HG03469 (cell line): Measurements from ENCODE around the gene TRMT44.

Experiments
- ATAC-seq: cut with Tn5 transposase; IDR thresholded peaks from one replicate; pipeline ENCODE4 v1.9.1; 2021; ENCODE audit warnings: mild to moderate bottlenecking, moderate library complexity, moderate number of reproducible peaks; ENCODE audit not compliant: unreplicated experiment

The TRMT44 gene, protein sequence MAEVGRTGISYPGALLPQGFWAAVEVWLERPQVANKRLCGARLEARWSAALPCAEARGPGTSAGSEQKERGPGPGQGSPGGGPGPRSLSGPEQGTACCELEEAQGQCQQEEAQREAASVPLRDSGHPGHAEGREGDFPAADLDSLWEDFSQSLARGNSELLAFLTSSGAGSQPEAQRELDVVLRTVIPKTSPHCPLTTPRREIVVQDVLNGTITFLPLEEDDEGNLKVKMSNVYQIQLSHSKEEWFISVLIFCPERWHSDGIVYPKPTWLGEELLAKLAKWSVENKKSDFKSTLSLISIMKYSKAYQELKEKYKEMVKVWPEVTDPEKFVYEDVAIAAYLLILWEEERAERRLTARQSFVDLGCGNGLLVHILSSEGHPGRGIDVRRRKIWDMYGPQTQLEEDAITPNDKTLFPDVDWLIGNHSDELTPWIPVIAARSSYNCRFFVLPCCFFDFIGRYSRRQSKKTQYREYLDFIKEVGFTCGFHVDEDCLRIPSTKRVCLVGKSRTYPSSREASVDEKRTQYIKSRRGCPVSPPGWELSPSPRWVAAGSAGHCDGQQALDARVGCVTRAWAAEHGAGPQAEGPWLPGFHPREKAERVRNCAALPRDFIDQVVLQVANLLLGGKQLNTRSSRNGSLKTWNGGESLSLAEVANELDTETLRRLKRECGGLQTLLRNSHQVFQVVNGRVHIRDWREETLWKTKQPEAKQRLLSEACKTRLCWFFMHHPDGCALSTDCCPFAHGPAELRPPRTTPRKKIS

DNA sequence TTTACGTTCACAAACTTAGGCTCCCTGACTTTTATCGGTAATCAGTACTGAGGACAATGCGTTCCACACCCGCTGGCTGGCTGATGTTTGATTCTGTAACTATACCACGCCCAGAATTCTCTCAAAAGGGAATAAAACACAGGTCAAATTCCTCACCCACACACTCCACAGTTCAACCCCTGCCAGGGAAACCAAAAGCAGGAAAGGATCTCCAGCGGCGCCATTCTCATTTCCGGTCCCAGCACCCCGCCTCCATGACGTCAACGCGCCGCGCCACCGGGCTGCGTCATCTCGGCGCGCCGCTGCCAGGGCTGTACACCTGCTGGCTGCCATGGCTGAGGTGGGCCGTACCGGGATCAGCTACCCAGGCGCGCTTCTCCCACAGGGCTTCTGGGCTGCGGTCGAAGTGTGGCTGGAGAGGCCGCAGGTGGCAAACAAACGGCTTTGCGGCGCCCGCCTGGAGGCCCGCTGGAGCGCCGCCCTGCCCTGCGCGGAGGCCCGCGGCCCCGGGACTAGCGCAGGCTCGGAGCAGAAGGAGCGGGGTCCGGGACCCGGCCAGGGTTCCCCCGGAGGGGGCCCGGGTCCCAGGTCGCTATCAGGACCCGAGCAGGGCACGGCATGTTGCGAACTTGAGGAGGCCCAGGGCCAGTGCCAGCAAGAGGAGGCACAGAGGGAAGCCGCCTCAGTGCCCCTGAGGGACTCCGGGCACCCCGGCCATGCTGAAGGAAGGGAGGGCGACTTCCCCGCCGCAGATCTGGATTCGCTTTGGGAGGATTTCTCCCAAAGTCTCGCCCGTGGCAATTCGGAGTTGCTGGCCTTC lies at the start of gene TRMT44, which contains the start of gene ACOX3:
TSS of gene TRMT44 (plus strand) at position 286 of the 820 bp plus-strand sequence. CDS start at position 332, 46 bp downstream.
TSS of gene ACOX3 (minus strand) at position 232 of the 820 bp plus-strand sequence. CDS start 24,202 bp downstream, outside the sequence.
- peak; percentile 66 for ATAC-seq

DNA sequence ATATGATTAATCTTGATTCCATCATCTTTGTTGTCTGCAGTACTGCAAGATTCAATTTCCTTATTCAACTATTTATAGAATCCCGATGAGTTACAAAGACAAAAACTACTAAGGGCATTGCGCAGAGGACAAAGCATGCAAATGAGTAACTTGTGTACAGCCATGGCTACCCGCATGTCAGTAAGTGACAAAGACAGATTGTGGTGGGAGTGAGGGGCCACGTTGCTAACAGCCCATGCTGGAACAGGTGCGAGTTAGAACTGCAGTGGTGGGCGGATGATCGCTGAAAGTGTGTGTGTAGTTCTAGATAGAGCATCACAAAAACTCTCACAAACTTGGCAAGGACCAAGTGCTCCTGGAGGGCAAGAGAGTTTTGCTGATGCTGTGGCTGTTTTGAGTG lies 49.5 kb upstream of the TRMT44 start:
- ATAC-seq: no peak

DNA sequence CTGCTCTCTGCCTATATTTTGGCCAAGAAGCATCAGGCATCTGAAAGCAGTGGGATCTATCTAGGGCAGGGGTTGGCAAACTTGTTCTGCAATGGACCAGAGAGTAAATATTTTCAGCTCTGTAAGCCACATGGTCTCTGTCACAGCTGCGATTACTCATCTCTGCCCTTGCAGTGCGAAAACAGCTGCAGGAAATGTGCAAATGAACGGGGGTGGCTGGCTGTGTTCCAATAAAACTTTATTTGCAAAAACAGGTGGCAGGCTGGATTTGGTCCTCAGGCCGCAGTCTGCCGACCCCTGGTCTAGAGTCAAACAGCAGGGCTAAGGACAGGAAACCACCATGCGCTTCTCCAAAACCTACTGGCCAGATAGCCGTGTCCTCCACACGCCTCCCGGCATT lies 48.6 kb upstream of the TRMT44 start:
- ATAC-seq: peak; percentile 79

DNA sequence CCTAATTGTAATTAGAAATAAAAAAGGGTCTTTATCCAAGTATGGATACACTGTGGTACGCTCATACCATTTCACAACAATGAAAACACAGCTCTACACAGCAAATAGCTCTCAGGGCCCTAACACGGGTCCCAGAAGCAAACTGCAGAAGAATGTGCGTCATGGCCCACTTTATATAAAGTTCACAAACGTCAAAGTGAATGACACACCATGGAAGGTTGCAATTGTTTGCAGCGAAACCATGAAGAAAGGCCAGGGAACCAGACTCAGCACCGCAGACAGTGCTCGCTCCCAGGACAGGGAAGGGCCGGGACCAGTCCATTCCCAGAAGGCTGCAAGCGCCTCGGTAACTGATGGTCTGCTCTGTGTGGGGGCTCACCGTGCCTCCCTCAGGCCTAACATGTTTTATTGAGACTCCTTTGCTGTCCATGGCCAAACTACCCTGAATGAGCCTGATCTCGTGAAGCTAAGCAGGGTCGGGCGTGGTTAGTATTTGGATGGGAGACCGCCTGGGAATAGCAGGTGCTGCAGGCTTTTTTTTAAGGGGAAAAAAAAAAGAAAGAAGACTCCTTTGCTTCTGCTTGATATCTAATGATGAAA lies 47.9 kb upstream of the TRMT44 start:
- ATAC-seq: no peak

DNA sequence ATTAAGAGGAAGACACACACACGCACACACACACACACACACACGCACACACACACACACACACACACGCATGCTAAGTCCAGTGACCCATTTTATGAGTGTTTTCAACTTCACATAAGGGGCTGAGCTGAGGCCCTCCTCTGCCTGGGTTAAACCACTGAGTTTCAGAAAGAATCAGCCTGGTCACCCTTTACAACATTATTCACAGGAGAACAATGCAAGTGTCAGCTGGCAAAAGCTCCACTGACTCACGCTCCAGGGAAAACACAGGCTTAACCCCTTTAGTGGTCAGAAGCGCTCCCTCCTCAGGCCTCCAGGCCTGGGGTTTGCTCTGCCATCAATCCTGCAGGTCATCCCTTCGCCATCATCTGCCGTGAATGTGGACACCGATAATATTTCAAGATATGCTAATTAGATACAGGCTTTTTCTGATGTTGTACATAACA lies 47.0 kb upstream of the TRMT44 start:
- ATAC-seq: no peak

DNA sequence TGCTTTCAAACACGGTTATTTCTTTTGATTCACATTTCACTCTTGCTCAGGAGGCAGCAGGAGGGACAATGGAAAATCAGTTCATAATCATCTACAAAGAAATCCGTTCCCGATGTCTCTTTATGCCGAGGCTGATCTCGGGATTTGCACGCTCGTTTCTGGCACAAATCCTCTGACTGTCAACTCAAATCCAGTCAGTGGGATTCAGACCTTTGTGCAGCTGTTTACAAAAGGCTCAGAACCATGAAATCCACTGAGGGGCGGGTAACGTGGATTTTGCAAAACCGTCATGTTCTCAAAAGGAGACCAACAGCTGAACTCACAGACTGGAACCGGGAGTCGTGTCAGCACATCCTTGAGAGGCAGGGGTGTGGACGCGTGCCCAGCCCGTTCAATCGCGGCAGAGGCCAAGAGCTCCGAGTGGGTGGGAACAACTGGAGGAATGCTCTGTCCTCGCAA lies 46.5 kb upstream of the TRMT44 start:
- no peak for ATAC-seq

DNA sequence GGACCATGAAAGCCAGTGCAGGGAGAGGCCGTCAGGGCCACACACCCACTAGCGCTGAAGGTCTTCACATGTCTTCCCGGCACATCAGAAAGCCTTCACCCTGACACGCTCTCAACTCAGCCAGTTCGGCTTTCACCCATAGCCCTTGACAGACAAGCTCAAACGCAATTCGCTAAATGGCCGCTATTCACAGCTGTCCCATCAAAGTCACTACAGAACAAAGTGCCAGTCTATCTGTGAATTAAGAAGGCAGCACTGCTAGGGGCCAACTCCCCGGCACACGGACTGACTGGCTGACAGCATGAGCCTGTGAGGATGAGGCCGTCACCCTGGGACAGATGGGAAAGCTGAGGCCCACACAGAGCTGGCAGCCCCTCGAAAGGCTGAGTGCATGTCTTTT lies 45.8 kb upstream of the TRMT44 start:
- ATAC-seq: no peak

DNA sequence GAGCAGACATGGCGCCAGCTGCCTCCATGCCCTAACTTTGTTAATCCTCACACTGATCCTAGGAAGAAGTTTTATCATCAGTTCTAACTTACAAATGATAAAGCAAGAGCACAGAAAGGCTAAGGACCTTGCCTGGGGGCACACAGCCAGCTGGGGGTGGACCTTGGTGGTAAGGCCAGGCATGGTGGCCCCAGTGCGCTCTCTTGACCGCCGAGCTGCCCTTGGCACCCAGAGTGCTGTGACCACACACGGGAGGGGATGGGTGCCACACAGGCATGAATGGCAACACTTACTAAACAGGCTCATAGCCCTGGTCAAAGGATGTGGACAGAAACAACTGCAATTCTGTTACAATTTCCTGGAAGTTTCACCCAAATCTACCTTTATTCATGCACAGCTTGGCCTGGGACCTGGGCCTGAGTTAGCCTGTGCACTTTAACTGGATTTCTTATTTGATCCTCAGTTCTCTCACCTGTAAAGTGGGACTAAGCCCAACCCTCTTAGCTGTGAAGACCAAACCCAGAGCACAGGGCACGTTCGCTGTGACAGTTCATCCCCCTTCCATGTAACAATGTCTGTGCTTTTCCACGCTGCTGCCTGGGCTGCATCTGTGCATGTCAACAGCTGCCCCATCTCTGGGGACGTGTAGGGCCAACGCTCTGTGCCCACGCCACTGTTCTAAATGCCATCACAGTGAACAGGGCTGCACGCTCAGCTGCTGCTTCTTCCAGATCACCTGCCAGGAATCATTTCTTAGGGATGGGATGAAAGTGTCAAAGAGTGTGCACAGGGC lies 44.9 kb upstream of the TRMT44 start:
- ATAC-seq: no peak

DNA sequence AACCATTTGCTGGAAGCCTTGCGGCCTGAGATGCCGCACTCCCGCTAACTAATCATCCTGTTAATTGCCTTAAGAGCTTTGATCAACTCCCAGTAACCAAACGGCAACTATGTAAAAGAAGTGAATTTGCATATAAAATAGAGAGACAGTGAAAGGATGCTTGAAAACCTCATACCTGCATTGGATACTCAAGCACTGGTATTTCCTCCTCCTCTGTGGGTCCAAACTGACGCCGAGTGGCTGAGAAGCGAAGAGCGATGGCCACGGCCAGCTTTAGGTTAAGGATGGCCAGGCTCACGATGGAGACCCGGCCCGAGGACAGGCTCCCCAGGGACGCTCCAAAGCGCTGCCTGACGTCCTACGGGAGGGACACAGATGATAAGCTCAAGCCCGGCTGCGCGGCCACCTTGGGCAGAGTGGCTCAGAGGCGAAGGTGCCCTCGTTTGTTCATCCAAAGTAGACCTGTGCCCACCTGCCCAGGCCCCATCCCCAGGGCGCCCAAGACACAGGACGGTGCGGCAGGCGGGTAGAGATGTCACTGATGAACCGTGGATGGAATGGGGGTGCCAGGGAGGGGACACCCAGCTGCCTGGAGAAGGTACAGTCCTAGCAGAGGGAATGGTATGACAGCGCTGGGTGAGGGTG lies 43.7 kb upstream of the TRMT44 start:
- ATAC-seq: no peak

DNA sequence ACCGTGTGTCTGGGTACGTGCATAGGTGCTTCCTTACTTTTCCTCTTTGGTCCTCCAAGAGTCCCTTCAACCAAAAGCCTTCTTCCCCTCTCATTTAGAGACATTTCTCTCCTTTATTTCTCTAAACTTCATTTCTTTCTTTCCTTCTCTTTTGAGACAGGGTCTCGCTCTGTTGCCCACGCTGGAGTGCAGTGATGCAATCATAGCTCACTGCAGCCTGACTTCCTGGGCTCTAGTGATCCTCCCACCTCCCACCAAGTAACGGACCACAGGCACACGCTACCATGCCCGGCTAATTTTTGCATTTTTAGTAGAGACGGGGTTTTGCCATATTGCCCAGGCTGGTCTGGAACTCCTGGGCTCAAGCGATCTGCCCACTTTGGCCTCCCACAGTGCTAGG lies 42.2 kb upstream of the TRMT44 start:
- no peak for ATAC-seq

DNA sequence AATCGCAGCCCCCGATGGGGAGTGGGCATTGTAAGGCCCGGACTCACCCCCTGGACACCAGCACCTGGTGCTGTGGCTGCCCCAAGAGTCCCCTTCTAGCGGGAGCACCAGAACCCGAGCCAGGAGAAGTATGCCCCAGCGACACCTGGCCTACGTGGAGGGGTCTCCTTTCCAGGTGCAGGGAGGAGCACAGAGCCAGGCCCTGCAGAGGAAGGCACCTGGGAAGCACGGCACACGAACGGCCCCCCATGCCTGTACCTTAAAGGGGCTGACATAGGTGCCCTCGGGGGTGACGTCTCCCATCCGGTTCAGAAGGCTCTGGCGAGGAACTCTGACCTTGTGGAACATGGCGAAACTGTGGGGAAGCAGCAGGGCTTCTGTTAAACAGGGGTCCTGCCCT lies 41.3 kb upstream of the TRMT44 start:
- no peak for ATAC-seq

DNA sequence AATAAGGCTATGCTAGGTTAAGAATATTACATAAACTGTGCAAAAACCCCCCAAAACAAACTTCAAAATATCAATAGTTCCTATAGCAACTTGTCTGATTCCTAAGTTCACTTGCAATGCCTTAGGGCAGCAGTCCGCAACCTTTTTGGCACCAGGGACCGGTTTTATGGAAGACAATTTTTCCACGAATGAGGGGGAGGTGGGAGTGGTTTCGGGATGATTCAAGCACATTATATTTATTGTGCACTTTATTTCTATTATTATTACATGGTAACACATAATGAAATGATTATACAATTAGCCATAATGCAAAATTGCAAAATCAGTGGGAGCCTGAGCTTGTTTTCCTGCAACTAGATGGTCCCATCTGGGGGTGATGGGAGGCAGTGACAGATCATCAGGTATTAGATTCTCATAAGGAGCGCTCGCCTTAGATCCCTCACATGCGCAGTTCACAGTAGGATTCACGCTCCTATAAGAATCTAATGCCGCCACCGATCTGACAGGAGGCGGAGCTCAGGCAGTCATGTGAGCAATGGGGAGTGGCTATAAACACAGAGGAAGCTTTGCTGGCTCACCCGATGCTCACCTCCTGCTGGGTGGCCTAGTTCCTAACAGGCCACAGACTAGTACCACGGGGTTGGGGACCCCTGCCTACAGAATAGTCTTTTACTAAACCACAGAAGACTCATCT lies 39.8 kb upstream of the TRMT44 start:
- no peak for ATAC-seq

DNA sequence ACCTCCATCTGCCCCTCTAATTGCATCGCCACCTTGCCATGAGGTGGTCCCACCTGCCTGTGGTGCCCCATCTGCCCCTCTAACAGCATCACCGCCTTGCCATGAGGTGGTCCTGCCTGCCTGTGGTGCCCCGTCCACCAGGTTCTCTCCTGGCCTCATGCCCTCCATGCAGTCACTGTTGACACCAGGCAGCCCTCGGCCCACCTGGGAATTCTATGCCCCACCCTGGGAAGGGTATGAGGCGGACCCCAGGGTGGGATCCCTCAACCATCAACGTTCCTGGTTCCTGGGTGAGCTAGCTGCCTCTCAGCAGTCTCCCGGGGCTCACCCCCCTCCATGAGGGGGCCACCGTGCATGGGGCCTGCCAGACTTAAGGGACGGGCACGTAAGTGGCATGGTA lies 38.9 kb upstream of the TRMT44 start:
- ATAC-seq: no peak

DNA sequence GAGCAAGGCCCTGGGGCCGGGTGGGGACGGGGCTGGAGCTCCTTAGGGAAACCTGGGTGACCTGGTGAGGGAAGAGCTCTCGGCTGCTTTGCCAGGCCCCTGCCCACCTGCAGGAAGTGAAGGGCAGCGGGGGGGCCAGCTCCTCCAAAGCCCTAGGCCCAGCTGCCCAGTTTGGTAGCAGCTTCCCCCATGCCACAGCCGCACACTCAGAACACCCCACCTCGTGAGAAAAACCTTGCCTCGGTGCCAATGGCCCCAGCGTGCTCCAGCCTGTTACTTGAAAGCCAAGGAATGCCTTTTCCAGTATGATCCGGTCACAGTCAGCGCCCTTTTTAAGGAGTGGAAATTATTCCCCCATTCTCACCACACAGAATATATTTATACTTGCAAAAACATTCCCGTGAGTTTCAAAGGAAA lies 38.4 kb upstream of the TRMT44 start:
- ATAC-seq: no peak

DNA sequence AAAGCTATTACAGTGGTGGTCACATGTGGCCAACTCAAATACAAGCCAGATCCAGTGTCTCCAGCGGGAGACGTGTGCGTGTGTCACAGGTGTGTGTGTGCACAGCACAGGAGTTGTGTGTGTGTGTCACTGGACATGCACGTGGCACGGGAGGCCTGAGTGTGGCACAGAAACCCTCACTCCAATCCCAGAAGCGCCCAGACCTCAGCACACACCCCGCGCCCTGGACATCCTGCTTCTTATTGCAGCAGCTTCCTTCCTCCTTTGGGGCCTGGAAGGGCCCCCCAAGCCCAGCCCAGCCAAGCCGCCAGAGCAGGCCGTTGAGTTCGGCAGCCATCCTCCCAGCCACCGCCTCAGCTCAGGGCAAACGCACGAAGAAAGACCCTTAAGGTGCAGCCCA lies 37.9 kb upstream of the TRMT44 start:
- ATAC-seq: no peak

DNA sequence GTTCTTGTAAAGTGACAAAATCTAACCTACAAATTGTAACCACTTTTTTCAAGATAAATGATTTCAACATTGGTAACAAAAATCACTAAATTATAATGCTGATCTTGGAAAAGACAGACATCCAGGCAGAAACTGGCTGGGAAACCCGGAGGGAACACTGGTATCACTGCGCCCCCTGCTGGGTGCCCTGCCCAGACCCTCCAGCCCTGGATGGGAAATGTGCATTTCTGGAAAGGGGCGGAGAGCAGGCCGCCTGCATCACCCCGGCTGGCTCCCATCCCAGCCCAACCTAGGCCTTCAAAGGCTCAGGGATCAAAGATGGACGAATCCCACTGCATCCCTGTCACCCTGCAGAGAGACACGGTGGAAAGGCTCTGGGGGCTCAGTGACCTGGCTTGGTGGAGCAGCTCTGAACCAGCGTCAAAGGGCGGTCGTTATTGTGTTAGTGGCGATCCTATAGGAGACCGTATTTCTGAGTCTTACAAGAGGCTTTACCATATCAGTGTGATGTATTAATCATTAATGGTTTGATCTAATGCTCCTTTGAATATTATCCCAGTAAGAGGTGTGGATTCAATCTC lies 37.3 kb upstream of the TRMT44 start:
- no peak for ATAC-seq

DNA sequence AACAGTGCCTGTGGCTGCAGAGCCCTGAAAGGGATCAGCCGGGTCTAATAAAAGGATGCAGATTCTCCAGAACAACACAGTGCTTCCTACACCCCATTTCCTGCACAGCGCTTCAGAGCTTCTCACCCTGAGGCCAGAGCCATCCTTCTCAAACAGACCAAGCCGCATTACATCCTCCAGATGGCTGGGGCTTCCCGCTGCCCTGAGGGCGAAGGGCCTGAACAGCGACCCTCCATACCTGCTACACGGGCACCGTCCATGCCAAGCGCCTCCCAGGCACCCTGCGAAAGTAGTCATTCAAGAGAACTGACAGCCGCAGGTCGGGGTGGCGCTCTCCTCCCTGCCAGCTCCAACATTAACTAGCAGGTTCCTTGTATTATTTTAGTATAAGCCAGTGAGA lies 36.6 kb upstream of the TRMT44 start:
- ATAC-seq: no peak

DNA sequence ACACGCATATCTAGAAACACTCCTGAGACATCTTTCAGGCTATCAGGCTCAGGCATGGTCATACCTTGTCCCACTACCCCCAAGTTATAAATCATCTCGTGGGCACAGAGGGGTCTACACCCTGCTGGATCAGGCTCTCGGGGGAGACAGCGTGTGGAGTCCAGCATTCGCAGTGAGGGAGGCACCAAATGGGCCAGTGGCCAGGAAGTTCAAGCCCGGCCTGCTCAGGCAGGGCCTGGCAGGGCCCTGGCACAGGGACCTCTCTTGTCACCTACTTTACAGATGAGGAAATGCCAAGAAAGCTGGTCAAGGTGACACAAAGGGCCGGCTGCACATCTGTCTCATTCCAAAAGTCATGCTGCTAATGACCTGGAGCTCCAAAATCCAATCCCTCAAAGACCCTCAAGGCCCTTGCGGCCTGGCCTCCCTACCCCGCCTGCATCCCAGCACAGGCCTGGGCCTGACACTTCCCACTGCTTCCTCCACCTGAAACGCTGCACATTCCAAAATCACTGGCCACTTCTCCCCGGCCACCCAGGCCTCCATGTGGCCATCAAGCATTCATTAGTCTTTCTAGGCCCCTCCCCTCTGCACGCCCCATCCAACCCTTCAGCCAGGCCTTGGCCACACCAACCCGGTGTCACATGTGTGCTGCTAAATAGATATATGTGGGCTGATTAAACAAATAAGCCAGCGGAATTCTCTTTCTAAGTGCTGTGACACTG lies 35.6 kb upstream of the TRMT44 start:
- no peak for ATAC-seq
